Activated naive CD4-positive, alpha-beta T cell treated with anti-CD3 and anti-CD28 coated beads, Interleukin-2, amount 10 ng/mL, durations not matched to agents 7 days and 5 days (primary cell): ENCODE data around the gene KLHDC4.
"Not testable (repeated sequence)": the region's sequence is repeated elsewhere in the genome, so short reads cannot be mapped to it uniquely, and the experiment has no call there.

ENCODE experiments used
- CTCF ChIA-PET: fragments of 350-600 bp; sonication (Branson Sonifier 250); formaldehyde crosslinking; loops from one replicate; lab custom pipeline; 2021; ENCODE audit warnings: antibody characterized with exemption; lab: Charles Lee
- DNase-seq: peaks from one replicate; pipeline ENCODE4 v3.0.0-alpha.2; 2020
- H3K27ac Mint-ChIP-seq: one replicate; pipeline ENCODE4 v1.8.0; 2021; ENCODE audit warnings: mild to moderate bottlenecking, moderate library complexity, mixed read lengths
- H3K27me3 Mint-ChIP-seq: one replicate; pipeline ENCODE4 v1.8.0; 2021; ENCODE audit warnings: mild to moderate bottlenecking, mixed read lengths
- H3K36me3 Mint-ChIP-seq: one replicate; pipeline ENCODE4 v1.8.0; 2021; ENCODE audit warnings: mixed read lengths
- H3K4me1 Mint-ChIP-seq: one replicate; pipeline ENCODE4 v1.8.0; 2021; ENCODE audit warnings: mixed read lengths
- H3K4me3 Mint-ChIP-seq: one replicate; pipeline ENCODE4 v1.8.0; 2021; ENCODE audit warnings: mild to moderate bottlenecking, moderate library complexity, mixed read lengths
- H3K9me3 Mint-ChIP-seq: one replicate; pipeline ENCODE4 v1.8.0; 2021; ENCODE audit warnings: mixed read lengths

The KLHDC4 gene

GRCh38 chr16:87688876-87689815 lies 76.6 kb downstream of the KLHDC4 start:
- H3K4me1 Mint-ChIP-seq = no peaks in the 10 kb centered on the region
- H3K27ac Mint-ChIP-seq = no peak overlapping the region
- H3K4me3 Mint-ChIP-seq = no peak overlapping the region
- peaks cover 23% of the 10 kb centered on the region for H3K27me3 Mint-ChIP-seq
- DNase-seq = no peak
- no peaks in the 10 kb centered on the region for H3K36me3 Mint-ChIP-seq
- H3K9me3 Mint-ChIP-seq = no peaks in the 10 kb centered on the region
- CTCF ChIA-PET = no interaction called here

DNA sequence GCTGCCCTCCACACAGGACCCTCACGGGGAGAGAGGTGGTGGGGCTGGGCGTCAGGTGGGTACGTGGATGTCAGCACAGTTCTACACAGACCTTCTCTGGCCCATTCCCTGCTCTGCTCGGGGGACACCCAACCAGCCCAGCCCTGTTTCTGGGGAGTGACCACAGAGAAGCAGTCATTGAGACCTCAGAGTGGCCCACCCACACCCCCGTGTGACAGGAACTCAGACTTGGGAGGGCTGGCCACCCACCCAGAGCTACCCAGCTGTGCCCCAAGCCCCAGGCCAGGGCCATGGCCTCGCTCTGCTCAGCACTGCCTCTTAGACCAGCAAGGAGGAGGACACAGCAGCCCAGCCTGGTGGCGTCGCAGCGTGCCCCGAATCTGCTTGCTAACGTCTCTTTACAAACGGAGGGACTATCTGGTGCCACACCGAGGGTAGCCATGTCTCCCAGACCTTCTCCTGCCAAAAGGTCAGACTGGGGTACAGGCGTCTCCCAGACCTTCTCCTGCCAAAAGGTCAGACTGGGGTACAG lies 77.7 kb downstream of the KLHDC4 start:
- Mint-ChIP-seq H3K27ac (no peak overlapping the region), H3K36me3 (no peaks in the 10 kb centered on the region), H3K27me3 (peaks cover 23% of the 10 kb centered on the region), H3K9me3 (no peaks in the 10 kb centered on the region), H3K4me3 (no peak overlapping the region), H3K4me1 (no peaks in the 10 kb centered on the region)
- DNase-seq = no peak
- CTCF ChIA-PET = no interaction called here

DNA sequence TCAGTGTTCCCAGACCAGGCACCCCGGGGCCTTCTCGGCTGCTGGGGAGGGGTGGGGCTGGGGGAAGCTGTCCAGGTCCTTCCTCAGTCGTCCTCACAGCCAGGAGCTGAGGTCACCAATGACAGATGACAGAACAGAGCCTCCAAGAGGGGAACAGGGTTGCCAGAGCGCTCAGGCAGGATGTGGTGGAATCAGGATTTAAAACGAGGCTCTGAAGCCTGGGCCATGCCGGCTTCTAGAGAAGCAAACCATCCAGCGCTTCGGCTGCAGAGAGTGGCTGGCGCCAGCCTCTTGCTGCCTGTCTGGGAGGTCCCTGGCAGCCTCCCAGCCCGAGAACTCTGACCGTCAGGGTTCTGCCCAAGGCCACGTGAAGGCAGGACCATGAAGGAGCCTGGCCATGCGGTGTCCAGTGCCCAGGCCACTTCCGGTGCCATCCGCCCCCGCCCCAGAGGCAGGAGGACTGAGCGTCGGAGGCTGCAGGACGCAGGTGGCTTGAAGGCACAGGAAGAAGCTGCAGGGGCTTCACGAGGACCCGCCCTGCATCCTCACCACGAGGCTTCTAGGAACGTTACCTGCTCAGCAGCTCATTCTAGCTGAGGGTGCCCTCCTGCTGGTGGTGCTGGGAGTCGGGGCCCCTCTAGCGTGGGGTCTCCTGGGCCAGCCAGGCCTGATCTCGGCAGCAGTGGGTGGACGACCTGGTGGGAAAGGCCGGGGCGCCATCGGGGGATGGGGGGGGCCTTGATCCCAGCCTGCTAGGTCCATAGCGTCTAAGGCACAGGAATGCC lies 78.5 kb downstream of the KLHDC4 start:
- Mint-ChIP-seq H3K27me3 (peaks cover 26% of the 10 kb centered on the region), H3K4me1 (no peaks in the 10 kb centered on the region), H3K36me3 (no peaks in the 10 kb centered on the region), H3K4me3 (no peak overlapping the region), H3K9me3 (no peaks in the 10 kb centered on the region), H3K27ac (no peak overlapping the region)
- CTCF ChIA-PET = no interaction called here
- DNase-seq = no peak

- H3K4me1 Mint-ChIP-seq = peaks cover 2% of the 10 kb centered on the region
- H3K36me3 Mint-ChIP-seq = no peaks in the 10 kb centered on the region
- H3K27me3 Mint-ChIP-seq = peaks cover 27% of the 10 kb centered on the region
- no peak overlapping the region for H3K27ac Mint-ChIP-seq
- DNase-seq = no peak
- H3K4me3 Mint-ChIP-seq = no peak overlapping the region
- H3K9me3 Mint-ChIP-seq = no peaks in the 10 kb centered on the region
- CTCF ChIA-PET = no interaction called here
Observed at GRCh38 chr16:87686697-87687096, 79.1 kb downstream of the KLHDC4 start.

DNA sequence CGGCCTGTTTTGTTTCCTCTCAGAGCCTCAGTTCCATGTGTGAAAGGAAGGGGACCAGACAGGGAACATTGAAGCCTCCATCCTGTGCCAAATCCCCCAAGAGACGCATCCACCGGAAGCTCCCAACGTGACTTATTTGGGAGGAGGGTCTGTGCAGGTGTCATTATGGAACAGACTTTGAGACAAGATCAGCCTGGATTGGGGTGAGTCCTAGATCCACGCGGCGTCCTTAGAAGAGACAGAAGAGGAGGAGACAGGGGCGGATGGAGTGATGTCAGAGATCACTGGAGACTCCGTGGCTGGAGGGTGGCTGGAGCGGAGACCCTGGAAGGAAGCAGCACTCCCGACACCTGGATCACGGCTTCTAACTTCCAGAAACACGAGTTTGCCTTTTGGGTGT lies 80.0 kb downstream of the KLHDC4 start:
- no peak for DNase-seq
- no peak overlapping the region for H3K27ac Mint-ChIP-seq
- CTCF ChIA-PET = no interaction called here
- H3K9me3 Mint-ChIP-seq = no peaks in the 10 kb centered on the region
- H3K4me1 Mint-ChIP-seq = peaks cover 2% of the 10 kb centered on the region
- peaks cover 21% of the 10 kb centered on the region for H3K27me3 Mint-ChIP-seq
- no peaks in the 10 kb centered on the region for H3K36me3 Mint-ChIP-seq
- no peak overlapping the region for H3K4me3 Mint-ChIP-seq

- Mint-ChIP-seq H3K27ac (no peak overlapping the region), H3K4me3 (no peak overlapping the region), H3K27me3 (peaks cover 21% of the 10 kb centered on the region), H3K36me3 (no peaks in the 10 kb centered on the region), H3K9me3 (no peaks in the 10 kb centered on the region), H3K4me1 (peaks cover 2% of the 10 kb centered on the region)
- CTCF ChIA-PET = no interaction called here
- no peak for DNase-seq
Observed at GRCh38 chr16:87685405-87685755, 80.4 kb downstream of the KLHDC4 start.

- DNase-seq = no peak
- Mint-ChIP-seq H3K27me3 (peaks cover 21% of the 10 kb centered on the region), H3K36me3 (no peaks in the 10 kb centered on the region), H3K9me3 (no peaks in the 10 kb centered on the region), H3K27ac (no peak overlapping the region), H3K4me3 (no peak overlapping the region), H3K4me1 (peaks cover 2% of the 10 kb centered on the region)
- CTCF ChIA-PET = no interaction called here
Observed at GRCh38 chr16:87684711-87685404, 80.9 kb downstream of the KLHDC4 start.

GRCh38 chr16:87684106-87684677 lies 81.6 kb downstream of the KLHDC4 start:
- Mint-ChIP-seq H3K4me3 (no peak overlapping the region), H3K27ac (no peak overlapping the region), H3K4me1 (peaks cover 2% of the 10 kb centered on the region), H3K9me3 (no peaks in the 10 kb centered on the region), H3K27me3 (peaks cover 21% of the 10 kb centered on the region), H3K36me3 (no peaks in the 10 kb centered on the region)
- DNase-seq = no peak
- CTCF ChIA-PET = no interaction called here

DNA sequence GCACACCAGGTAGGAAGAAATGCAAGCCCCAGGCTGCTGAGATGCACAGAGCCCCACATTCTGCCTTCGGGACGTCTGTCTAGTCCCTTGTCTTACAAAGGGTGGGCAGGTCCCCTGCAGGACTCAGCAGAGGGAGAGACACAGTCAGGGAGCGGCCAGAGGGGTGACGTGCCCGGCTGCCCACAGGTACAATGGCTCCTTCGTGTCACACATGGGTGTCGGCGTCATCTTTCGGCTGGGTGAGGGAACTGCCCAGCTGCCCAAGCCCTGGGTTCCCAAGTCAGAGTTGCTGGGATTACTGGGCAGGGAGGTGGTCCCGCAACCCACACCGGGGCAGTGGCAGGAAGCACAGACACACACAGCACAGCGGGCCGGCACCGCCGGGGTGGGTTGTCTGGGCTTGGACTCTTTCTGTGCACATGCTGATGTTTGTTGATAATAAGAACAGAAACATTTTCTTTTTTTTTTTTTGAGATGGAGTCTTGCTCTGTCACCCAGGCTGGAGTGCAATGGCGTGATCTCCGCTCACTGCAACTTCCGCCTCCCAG lies 82.9 kb downstream of the KLHDC4 start:
- CTCF ChIA-PET = no interaction called here

DNA sequence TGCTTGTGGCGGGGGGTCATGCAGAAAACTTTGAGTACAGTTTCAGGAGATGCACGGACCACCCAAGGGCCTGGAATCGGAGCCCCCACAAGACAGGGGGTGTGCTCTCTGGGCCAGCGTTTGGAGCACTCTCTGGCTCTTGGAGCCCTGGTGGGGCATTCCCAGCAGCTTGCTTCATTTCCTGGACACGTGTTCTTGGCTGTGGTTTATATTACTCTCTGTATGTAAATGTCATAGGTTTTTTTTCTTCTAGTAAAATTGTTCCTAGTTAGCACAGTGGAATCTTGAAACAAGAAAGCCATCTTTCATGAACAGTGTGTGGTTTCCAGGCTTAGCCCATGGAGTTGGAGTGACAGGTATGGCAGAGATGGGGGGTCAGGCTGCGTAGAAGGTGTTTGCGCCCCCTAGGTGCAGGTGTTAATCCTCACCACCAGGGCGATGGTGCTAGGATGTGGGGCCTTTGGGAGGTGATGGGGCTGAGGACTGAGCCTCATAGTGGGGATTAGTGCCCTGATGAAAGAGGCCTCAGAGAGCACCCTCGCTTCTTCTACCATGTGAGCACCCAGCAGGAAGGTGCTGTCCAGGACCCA lies 83.7 kb downstream of the KLHDC4 start:
- H3K9me3 Mint-ChIP-seq = no peaks in the 10 kb centered on the region
- H3K27me3 Mint-ChIP-seq = peaks cover 21% of the 10 kb centered on the region
- H3K4me1 Mint-ChIP-seq = peaks cover 2% of the 10 kb centered on the region
- DNase-seq = peak; percentile 31
- H3K27ac Mint-ChIP-seq = no peak overlapping the region
- H3K36me3 Mint-ChIP-seq = no peaks in the 10 kb centered on the region
- CTCF ChIA-PET = no interaction called here
- no peak overlapping the region for H3K4me3 Mint-ChIP-seq

More for the DNA sequence above, 82.9 kb downstream of the KLHDC4 start:
- H3K4me1 Mint-ChIP-seq = peaks cover 2% of the 10 kb centered on the region
- H3K9me3 Mint-ChIP-seq = no peaks in the 10 kb centered on the region
- H3K36me3 Mint-ChIP-seq = no peaks in the 10 kb centered on the region
- H3K27me3 Mint-ChIP-seq = peaks cover 25% of the 10 kb centered on the region
- no peak for DNase-seq
- H3K27ac Mint-ChIP-seq = no peak overlapping the region
- no peak overlapping the region for H3K4me3 Mint-ChIP-seq

DNA sequence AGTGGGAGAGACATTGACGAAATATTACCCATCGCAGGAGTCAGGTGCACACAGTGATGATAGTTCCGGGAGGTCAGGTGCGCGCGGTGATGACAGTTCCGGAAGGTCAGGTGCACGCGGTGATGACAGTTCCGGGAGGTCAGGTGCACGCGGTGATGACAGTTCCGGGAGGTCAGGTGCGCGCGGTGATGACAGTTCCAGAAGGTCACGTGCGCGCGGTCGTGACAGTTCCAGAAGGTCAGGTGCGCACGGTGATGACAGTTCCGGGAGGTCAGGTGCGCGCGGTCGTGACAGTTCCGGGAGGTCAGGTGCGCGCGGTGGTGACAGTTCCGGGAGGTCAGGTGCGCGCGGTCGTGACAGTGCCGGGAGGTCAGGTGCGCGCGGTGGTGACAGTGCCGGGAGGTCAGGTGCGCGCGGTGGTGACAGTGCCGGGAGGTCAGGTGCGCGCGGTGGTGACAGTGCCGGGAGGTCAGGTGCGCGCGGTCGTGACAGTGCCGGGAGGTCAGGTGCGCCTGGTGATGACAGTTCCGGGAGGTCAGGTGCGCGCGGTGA lies 84.7 kb downstream of the KLHDC4 start:
- H3K9me3 Mint-ChIP-seq, H3K36me3 Mint-ChIP-seq, H3K4me3 Mint-ChIP-seq, DNase-seq, H3K27ac Mint-ChIP-seq, CTCF ChIA-PET, H3K4me1 Mint-ChIP-seq: not testable (repeated sequence)
- peaks cover 14% of the 10 kb centered on the region for H3K27me3 Mint-ChIP-seq

- DNase-seq = no peak
- Mint-ChIP-seq H3K9me3 (no peaks in the 10 kb centered on the region), H3K27me3 (peaks cover 13% of the 10 kb centered on the region), H3K36me3 (no peaks in the 10 kb centered on the region), H3K4me3 (no peak overlapping the region), H3K4me1 (peaks cover 2% of the 10 kb centered on the region), H3K27ac (no peak overlapping the region)
- CTCF ChIA-PET = interaction anchor here (1.1 kb wide), 1 partner anchor 44 kb away, joined by 3 read pairs; no protein-coding TSS in a partner anchor
Observed at GRCh38 chr16:87680272-87680644, 85.5 kb downstream of the KLHDC4 start.

DNA sequence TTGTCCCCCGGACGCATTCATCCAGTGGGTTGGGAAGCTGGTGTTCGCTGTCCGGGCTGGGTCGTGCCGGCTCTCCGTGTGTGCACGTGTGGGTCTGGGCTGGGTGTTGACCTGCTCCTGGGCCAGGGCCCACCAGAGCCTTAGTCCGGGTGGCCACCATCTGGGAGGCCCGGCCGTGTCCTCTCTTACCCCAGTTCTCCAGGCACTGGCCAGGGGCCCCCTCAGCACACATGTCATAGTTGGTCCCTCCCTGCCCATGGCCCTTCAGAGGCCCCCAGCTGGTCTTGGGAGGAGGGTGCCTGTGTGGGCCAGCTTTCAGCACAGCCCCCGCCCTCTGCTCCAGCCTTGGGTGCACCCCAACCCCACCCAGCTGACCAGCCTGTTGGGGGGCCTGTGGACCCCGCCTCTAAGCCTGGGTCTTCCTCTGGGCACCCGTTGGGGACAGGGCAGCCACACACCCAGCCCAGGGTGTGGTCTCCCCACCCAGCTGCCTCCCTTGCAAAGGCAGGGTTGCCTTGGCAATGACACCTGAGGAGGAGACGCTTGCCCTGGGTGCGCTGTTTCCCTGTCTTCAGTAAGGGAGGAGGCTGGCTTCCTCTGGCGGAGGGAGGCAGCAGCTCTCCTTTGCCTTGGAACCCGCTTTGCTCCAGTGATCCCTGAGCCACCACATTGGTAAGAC lies 86.1 kb downstream of the KLHDC4 start:
- no peak overlapping the region for H3K27ac Mint-ChIP-seq
- no peak for DNase-seq
- H3K27me3 Mint-ChIP-seq = peaks cover 13% of the 10 kb centered on the region
- CTCF ChIA-PET = interaction anchor here (1.1 kb wide), 1 partner anchor 44 kb away, joined by 3 read pairs; no protein-coding TSS in a partner anchor
- H3K4me1 Mint-ChIP-seq = peaks cover 2% of the 10 kb centered on the region
- H3K36me3 Mint-ChIP-seq = no peaks in the 10 kb centered on the region
- H3K4me3 Mint-ChIP-seq = no peak overlapping the region
- no peaks in the 10 kb centered on the region for H3K9me3 Mint-ChIP-seq
